Central memory CD4-positive, alpha-beta T cell (primary cell): ENCODE results near the gene TRIM77.
"Not testable (repeated sequence)": the region's sequence is repeated elsewhere in the genome, so short reads cannot be mapped to it uniquely, and the experiment has no call there.

Experiments used
- DNase-seq: peaks from one replicate; pipeline ENCODE4 v3.0.0; 2022
- total RNA-seq, 3 experiments: gene quantifications; one replicate each; lab custom pipeline; 2026; lab: John Stamatoyannopoulos, UW

The TRIM77 gene
- 0 reads per million in 3 experiments for total RNA-seq

- not testable (repeated sequence) for DNase-seq
These were observed at the start of gene TRIM77 for GRCh38 chr11:89709999-89710398. Gene TRIM77, plus strand, starts transcription at chr11:89710299. Its CDS starts 0 bp downstream, at chr11:89710299.

GRCh38 chr11:89667001-89667400, 43.1 kb upstream of the TRIM77 start:
- no peak for DNase-seq

DNA sequence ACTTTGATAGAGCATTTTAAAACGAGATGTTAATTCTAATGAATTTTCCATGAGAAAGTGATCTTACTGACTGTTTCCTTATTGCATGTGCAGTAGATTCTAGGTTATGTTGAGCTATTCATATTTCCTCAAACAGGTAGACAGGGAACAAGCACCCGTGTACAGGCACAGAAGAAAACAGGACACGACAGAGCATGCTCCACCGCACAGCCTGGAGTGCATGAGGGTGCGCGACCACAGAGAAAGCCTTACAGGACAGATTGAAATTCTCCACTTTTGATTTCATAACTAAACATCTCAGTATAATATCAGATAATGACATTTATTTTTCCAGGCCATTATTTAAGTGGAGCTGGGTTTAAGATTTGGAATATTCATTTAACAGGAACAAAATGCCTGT, 41.9 kb upstream of the TRIM77 start:
- not testable (repeated sequence) for DNase-seq

DNA sequence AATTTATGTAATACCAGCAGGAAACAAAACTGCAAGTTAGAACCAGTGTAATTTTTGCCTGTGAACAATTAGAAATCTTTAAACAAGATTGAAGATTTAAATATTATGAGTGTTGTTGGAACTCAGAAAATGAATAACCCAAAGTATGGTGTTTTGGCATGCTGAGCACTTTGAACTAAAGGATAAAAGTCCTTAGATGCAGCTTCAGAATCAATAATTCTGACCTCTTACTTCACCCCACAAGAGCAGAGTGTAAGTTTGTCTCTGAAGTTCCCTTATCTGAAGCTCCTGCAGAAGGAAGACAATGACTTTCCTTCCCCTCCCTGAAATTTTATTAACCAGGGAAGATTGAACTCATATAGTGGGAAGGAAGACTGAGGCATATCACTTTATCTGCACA, 40.5 kb upstream of the TRIM77 start:
- DNase-seq = not testable (repeated sequence)

GRCh38 chr11:89669993-89670669, 40.0 kb upstream of the TRIM77 start:
- not testable (repeated sequence) for DNase-seq

- DNase-seq = not testable (repeated sequence)
These were observed 37.6 kb upstream of the TRIM77 start for GRCh38 chr11:89672547-89672946.

DNA sequence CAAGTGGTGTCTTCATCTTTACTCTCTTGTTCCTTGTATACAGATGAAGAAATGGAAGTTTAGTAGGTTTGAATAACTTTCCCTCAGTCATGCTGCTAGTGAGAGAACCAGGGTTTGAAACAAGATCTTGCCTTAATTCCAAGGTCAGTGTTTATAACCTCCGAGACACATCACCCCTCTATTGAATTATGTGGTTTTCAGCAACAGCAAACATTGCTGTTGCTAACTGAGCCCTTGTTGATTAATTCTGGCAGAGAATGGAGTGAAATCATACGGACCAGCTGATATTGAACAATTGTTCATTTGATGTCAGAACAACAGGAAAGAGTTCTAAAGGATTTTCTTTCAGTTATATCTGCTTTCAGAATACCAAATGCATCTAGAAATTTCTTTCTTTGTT, 36.7 kb upstream of the TRIM77 start:
- not testable (repeated sequence) for DNase-seq

- DNase-seq = not testable (repeated sequence)
These were observed 34.7 kb upstream of the TRIM77 start for GRCh38 chr11:89675383-89675782.

DNA sequence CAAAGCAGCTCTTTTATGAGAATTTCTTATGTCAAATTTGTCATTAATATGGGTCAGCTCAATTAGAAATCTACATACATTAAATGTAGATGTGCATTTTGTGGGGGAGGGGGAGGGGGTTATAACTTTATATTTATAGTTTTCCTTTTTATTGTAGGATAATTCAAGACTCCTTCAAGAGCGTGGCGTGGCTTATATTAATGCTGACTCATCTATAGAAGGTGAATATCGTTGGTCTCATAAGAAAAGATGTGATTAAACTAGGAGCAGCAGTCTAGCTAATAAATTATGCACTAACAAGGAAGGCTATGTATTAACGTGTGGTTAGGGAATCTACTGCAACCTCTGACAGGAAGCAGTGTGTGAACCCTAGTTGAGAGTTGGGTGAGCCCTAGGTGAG, 34.2 kb upstream of the TRIM77 start:
- DNase-seq = not testable (repeated sequence)

GRCh38 chr11:89707080-89707479, 3.0 kb upstream of the TRIM77 start:
- not testable (repeated sequence) for DNase-seq

DNA sequence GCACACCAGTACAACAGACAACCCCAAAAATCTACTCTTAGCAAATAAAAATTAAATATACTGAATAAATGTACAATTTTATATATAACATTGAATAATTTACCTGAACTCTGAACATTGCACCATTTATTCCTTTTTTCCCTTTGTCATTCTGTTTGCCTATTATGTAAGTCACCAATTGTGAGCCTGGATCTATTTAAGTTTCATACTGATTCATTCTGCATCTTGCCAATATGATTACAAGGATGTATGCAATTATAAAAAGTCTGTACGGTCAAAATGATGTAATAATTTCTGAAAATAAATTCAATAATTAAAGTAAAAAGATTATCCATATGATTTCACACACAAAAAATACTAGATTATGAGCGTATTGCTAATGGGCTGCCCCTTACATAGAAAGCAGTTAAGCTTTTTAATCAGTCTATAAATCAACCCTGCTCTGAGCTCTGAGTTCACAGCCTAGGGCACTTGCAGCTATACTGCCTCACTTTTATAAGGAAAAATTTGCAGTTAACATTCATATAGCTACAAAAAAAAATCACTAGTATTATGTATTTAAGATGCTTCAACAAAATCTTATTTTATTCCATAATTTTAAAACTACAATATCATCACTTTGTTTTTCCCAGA, 14.9 kb downstream of the TRIM77 start:
- DNase-seq = not testable (repeated sequence)

GRCh38 chr11:89730215-89730614, 20.1 kb downstream of the TRIM77 start:
- DNase-seq = not testable (repeated sequence)

- DNase-seq = no peak
These were observed 26.5 kb downstream of the TRIM77 start for GRCh38 chr11:89736566-89736965.

GRCh38 chr11:89737116-89737515, 27.0 kb downstream of the TRIM77 start:
- no peak for DNase-seq

DNA sequence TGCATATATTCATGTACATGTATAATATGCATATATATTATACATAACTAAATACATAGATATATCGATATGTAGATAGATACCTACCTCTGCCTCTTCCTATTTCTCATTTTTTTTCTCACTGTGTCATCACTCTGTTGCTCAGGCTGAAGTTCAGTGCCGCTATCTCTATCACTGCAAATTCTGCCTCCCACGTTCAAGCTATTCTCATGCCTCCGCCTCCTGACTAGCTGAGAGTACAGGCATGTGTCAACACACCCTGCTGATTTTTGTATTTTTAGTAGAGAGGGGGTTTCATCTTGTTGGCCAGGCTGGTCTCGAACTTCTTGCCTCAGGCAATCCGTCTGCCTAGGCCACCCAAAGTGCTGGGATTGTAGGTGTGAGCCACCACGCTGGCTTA, 31.3 kb downstream of the TRIM77 start:
- not testable (repeated sequence) for DNase-seq

DNA sequence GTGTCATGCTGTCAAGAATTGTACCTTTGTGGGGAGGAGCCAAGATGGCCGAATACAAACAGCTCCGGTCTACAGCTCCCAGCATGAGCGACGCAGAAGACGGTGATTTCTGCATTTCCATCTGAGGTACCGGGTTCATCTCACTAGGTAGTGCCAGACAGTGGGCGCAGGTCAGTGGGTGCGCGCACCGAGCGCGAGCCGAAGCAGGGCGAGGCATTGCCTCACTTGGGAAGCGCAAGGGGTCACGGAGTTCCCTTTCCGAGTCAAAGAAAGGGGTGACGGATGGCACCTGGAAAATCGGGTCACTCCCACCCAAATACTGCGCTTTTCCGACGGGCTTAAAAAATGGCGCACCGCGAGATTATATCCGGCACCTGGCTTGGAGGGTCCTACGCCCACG, 34.1 kb downstream of the TRIM77 start:
- not testable (repeated sequence) for DNase-seq

DNA sequence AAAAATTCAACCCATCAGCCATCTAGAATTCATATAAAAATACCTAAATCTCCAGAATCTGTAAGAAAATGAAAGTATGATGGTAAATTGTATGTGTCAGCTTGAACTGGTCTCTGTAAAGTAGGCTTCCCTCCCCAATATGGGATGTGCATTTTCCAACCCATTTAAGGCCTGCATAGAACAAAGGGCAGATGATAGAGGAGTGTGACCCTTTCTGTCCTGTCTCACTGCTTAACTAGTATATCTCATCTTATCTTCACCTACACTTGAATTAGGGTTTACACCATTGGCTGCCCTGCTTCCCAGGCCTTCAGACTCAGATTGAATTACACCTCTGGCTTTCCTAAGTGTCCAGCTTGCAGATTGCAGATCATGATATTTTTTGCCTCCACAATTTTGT, 40.7 kb downstream of the TRIM77 start:
- not testable (repeated sequence) for DNase-seq
